PFSK-1 (cell line): ENCODE data around the gene SPNS3.

Experiments
- FOXP2 ChIP-seq: optimal IDR thresholded peaks from 2 replicates; pipeline ENCODE3; 2011; ENCODE audit warnings: borderline replicate concordance, control low read depth, inconsistent platforms; ENCODE audit not compliant: insufficient read depth; ENCODE audit errors: extremely low read length, extremely low read depth
- POLR2AphosphoS5 ChIP-seq: IDR thresholded peaks from 2 replicates; pipeline ENCODE4 v1.6.1; 2012; ENCODE audit warnings: low read depth, mild to moderate bottlenecking, control low read depth, low read length, moderate library complexity
- SIN3A ChIP-seq: IDR thresholded peaks from 2 replicates; pipeline ENCODE4 v1.6.1; 2012; ENCODE audit warnings: mild to moderate bottlenecking, low read length, moderate library complexity, borderline replicate concordance; ENCODE audit not compliant: insufficient read depth
- TAF1 ChIP-seq: IDR thresholded peaks from 2 replicates; pipeline ENCODE4 v1.6.1; 2012; ENCODE audit warnings: low read length, control low read depth, borderline replicate concordance; ENCODE audit not compliant: insufficient read depth
- TF ChIP-seq, protein P1 (sequence below), 2 experiments: IDR thresholded peaks; 2 replicates each; pipeline versions ENCODE4 v1.6.1 to v1.8.0; 2011 to 2012; ENCODE audit warnings: low read depth in 2 of 2, low read length in 2 of 2, control low read depth in 1 of 2, inconsistent platforms in 1 of 2, mild to moderate bottlenecking in 1 of 2, moderate library complexity in 1 of 2; ENCODE audit not compliant: insufficient read depth in 1 of 2

The SPNS3 gene

DNA sequence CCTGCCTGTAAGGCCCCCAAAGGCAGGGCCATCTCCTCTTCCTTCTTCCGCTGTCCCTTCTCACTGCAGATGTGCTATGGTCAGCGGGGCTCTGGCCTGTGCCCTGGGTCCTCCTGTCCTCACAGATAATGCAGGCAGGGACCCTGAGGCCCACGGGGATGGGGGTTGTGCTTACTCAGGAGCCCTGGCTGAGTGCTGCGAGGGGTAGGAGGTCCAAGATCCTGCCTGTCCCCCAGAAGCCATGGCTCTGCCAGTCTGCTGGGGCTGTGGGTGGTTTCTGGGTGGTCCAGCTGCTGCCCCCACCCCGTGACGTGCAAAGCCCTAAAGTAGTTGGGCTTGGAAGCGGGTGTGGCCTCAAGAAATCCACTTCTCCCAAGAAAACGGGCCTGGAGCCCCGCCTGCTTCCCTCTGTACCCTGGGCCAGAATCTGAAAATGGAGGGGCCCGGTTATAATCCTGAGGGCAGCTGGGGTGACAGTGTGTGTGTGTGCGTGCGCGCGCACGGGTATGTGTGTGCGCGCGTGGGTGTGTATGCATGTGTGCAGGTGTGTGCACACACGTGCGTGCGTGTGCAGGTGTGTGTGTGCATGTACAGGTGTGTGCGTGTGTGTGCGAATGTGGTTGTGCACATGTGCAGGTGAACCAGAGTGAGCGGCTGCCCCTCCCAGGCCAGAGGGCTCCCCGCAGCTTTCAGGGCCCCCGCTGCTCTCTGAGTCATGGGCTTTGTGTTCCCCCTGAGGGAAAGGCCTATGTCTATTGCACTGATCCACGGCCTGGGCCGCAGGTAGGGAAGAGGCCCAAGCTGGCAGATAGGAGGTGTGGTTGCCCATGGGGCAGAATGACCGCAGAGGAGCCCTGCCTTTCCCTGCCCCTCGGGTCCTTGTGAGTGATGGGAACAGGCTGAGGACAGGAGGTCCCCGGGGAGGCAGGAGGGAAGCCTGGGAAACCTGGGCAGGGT, 78.7 kb downstream of the SPNS3 start:
- TF ChIP-seq SIN3A (no peak), FOXP2 (no peak), POLR2AphosphoS5 (no peak), TAF1 (no peak)
- TF ChIP-seq, protein P1, sequence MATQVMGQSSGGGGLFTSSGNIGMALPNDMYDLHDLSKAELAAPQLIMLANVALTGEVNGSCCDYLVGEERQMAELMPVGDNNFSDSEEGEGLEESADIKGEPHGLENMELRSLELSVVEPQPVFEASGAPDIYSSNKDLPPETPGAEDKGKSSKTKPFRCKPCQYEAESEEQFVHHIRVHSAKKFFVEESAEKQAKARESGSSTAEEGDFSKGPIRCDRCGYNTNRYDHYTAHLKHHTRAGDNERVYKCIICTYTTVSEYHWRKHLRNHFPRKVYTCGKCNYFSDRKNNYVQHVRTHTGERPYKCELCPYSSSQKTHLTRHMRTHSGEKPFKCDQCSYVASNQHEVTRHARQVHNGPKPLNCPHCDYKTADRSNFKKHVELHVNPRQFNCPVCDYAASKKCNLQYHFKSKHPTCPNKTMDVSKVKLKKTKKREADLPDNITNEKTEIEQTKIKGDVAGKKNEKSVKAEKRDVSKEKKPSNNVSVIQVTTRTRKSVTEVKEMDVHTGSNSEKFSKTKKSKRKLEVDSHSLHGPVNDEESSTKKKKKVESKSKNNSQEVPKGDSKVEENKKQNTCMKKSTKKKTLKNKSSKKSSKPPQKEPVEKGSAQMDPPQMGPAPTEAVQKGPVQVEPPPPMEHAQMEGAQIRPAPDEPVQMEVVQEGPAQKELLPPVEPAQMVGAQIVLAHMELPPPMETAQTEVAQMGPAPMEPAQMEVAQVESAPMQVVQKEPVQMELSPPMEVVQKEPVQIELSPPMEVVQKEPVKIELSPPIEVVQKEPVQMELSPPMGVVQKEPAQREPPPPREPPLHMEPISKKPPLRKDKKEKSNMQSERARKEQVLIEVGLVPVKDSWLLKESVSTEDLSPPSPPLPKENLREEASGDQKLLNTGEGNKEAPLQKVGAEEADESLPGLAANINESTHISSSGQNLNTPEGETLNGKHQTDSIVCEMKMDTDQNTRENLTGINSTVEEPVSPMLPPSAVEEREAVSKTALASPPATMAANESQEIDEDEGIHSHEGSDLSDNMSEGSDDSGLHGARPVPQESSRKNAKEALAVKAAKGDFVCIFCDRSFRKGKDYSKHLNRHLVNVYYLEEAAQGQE (IDR thresholded peaks at IDR 0.05; ENCODE audit: insufficient read depth in 1 of 2, low read depth in 2 of 2, low read length in 2 of 2): no peak

DNA sequence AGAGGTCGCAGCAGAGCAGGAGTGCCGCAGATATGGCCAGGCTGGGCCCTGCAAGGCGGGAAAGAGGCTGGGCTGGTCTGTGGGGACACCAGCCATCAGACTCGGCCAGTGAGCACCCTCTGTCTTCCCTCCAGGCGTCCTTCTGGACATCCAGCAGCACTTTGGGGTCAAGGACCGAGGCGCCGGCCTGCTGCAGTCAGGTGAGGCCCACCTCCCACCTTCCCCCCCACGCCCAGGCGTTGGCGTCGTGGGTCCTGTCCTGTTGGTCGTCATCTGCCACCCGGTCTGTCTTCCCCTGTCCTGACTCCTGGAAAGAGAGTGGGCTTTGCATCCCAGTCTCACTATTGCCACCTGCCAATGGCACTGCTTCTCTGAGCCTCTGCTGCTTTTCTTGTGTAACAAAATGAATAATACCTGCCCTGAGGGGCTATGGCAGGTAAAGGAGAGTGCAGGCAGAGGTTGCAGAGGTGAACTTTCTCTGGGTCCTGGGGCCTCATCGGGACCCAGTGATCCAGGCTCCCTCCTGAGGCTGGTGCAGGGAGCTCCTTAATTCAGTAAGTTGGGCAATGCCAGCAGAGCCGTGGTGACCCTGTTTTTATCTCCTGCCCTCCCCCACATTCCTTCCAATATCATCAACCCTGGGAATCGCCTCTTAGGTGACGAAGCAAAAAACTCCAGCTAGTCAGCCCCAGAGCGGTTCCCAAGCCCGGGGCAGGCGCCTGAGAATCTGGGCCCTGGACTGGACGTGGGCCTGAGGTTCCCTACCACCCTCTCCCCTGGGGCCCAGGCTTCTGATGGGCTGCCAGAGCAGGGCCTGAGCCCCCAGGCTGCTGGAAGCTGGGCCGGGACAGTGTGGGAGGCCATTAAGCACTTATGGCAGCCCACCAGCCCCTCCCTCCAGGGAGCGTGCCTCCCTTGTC, 79.6 kb downstream of the SPNS3 start:
- TF ChIP-seq, protein P1 (IDR thresholded peaks at IDR 0.05; ENCODE audit: insufficient read depth in 1 of 2, low read depth in 2 of 2, low read length in 2 of 2): no peak
- TF ChIP-seq FOXP2 (no peak), SIN3A (no peak), POLR2AphosphoS5 (no peak), TAF1 (no peak)

DNA sequence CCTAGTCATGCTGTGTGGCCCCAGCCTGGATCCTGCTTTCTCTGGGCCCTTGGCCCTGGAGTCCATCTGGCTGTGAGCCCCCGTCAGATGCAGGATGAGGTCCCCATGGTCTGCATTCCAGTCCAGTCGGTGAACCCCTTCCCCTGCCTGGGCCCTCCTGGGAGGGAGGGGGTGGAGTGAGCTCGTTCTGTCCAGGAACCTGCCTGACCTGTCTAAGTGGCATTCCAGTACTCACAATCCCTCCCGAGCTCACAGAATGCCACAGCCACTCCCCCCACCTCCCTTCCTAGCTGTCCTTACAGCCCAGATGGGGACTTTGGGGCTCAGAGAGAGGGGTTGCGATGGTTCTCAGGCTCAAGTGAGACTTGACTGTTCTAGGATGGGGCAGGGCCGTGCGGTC, 80.5 kb downstream of the SPNS3 start:
- TF ChIP-seq TAF1 (no peak), FOXP2 (no peak), POLR2AphosphoS5 (no peak), SIN3A (no peak)
- TF ChIP-seq, protein P1 (IDR thresholded peaks at IDR 0.05; ENCODE audit: insufficient read depth in 1 of 2, low read depth in 2 of 2, low read length in 2 of 2): no peak

DNA sequence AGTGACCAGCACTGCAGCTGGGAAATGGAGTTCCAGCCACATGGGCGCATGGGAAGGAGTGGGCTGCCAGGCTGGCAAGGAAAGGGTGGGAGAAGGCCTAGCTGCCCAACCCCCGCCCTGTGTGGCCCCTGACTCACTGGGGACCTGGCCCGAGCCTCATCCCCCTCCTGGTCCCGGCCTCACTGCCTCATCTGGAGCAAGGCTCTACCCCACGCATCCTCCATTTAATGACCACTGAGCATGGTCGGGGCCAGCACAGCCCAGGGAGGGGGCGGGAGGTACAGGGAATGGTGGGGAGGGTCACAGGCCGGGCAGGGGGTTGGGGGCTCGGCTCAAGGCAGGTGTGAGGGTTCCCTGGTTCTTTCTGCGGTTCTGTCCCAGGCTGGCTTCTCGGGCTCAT, 81.0 kb downstream of the SPNS3 start:
- no peak for TF ChIP-seq TAF1
- no peak for TF ChIP-seq SIN3A
- TF ChIP-seq, protein P1 (IDR thresholded peaks at IDR 0.05; ENCODE audit: insufficient read depth in 1 of 2, low read depth in 2 of 2, low read length in 2 of 2): no peak
- TF ChIP-seq FOXP2: no peak
- no peak for TF ChIP-seq POLR2AphosphoS5
